Activated T-cell treated with anti-CD3 and anti-CD28 coated beads, Interleukin-2, amount 50 U/mL, for 72 hours (primary cell): Measurements from ENCODE around the gene TMPRSS11E. TPM values are rescaled to one million over a fixed set of nuclear protein-coding genes. Genes with fewer than 3 reads are reported as not detected.
"Not testable (repeated sequence)": the region's sequence is repeated elsewhere in the genome, so short reads cannot be mapped to it uniquely, and the experiment has no call there.

ENCODE experiments used
- ATAC-seq, 2 donors: fragments of 150-1000 bp; cut with Tn5 transposase; replicated peaks in 1 of 2; 2 replicates each; pipeline ENCODE4 v1.10.0; 2021; ENCODE audit warnings: moderate library complexity in 2 of 2, mild to moderate bottlenecking in 1 of 2
- DNase-seq, 2 donors: peaks; one replicate each; pipeline ENCODE4 v3.0.0; 2021 to 2022; ENCODE audit warnings: mixed read lengths in 1 of 2
- H3K27ac Mint-ChIP-seq: one replicate; pipeline ENCODE4 v1.8.0; 2022; ENCODE audit warnings: mild to moderate bottlenecking, moderate library complexity, mixed read lengths
- H3K27me3 Mint-ChIP-seq: one replicate; pipeline ENCODE4 v1.8.0; 2022; ENCODE audit warnings: low read depth, mixed read lengths
- H3K36me3 Mint-ChIP-seq, 2 donors: one replicate each; pipeline ENCODE4 v1.8.0; 2022; ENCODE audit warnings: mixed read lengths in 2 of 2, mild to moderate bottlenecking in 1 of 2; ENCODE audit not compliant: insufficient read depth in 2 of 2
- H3K4me1 Mint-ChIP-seq: one replicate; pipeline ENCODE4 v1.8.0; 2022; ENCODE audit warnings: low read depth, mixed read lengths
- H3K4me3 Mint-ChIP-seq, 2 donors: one replicate each; pipeline ENCODE4 v1.8.0; 2022; ENCODE audit warnings: mild to moderate bottlenecking in 2 of 2, mixed read lengths in 2 of 2, moderate library complexity in 2 of 2
- H3K9me3 Mint-ChIP-seq, 2 donors: one replicate each; pipeline ENCODE4 v1.8.0; 2022; ENCODE audit warnings: mixed read lengths in 2 of 2
- total RNA-seq, 2 donors: library from RNA; stranded (reverse); gene quantifications; one replicate each; pipeline ENCODE4 v1.2.3, GENCODE V29; 2022

Gene TMPRSS11E
- total RNA-seq, 2 donors from 2014 or later, result not detected

- DNase-seq (no peak), ATAC-seq (no peak)
- Mint-ChIP-seq H3K36me3 (no peaks in the 10 kb centered on the region), H3K4me1 (no peaks in the 10 kb centered on the region), H3K9me3 (no peaks in the 10 kb centered on the region), H3K27me3 (no peaks in the 10 kb centered on the region), H3K27ac (no peak overlapping the region), H3K4me3 (no peak overlapping the region)
These were observed 22.2 kb downstream of the TMPRSS11E start for GRCh38 chr4:68469482-68469881.

DNA sequence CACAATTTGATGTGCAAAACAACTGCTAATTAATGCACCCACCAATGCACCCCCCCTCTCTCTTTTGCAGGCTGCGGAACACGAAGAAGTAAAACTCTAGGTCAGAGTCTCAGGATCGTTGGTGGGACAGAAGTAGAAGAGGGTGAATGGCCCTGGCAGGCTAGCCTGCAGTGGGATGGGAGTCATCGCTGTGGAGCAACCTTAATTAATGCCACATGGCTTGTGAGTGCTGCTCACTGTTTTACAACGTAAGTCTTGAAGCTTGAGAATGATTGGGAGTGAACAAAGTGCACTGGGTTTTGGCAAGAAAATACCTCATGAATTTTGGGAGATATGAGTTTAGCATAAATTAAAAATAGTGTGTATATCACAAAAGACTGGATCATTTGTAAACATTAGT is 28.9 kb downstream of the TMPRSS11E start:
- Mint-ChIP-seq H3K27me3 (no peaks in the 10 kb centered on the region), H3K4me3 (no peak overlapping the region), H3K9me3 (peaks cover 0 to 2% of the 10 kb centered on the region in 2 donors), H3K36me3 (no peaks in the 10 kb centered on the region), H3K4me1 (no peaks in the 10 kb centered on the region), H3K27ac (no peak overlapping the region)
- no peak for DNase-seq
- no peak for ATAC-seq

GRCh38 chr4:68489338-68489737 is 42.1 kb downstream of the TMPRSS11E start:
- H3K27ac Mint-ChIP-seq, result no peak overlapping the region
- no peaks in the 10 kb centered on the region for H3K4me1 Mint-ChIP-seq
- H3K4me3 Mint-ChIP-seq, result no peak overlapping the region
- no peaks in the 10 kb centered on the region for H3K9me3 Mint-ChIP-seq
- H3K36me3 Mint-ChIP-seq, result no peaks in the 10 kb centered on the region
- no peak for ATAC-seq
- DNase-seq, result no peak
- no peaks in the 10 kb centered on the region for H3K27me3 Mint-ChIP-seq

GRCh38 chr4:68490826-68491457 is 43.7 kb downstream of the TMPRSS11E start:
- H3K9me3 Mint-ChIP-seq, result no peaks in the 10 kb centered on the region
- no peaks in the 10 kb centered on the region for H3K27me3 Mint-ChIP-seq
- no peak overlapping the region for H3K27ac Mint-ChIP-seq
- DNase-seq (no peak), ATAC-seq (no peak)
- H3K4me3 Mint-ChIP-seq, result no peak overlapping the region
- H3K36me3 Mint-ChIP-seq, result no peaks in the 10 kb centered on the region
- H3K4me1 Mint-ChIP-seq, result no peaks in the 10 kb centered on the region

GRCh38 chr4:68494688-68495087 is 47.4 kb downstream of the TMPRSS11E start:
- Mint-ChIP-seq H3K4me1 (no peaks in the 10 kb centered on the region), H3K36me3 (no peaks in the 10 kb centered on the region), H3K4me3 (no peak overlapping the region), H3K9me3 (no peaks in the 10 kb centered on the region), H3K27me3 (no peaks in the 10 kb centered on the region), H3K27ac (no peak overlapping the region)
- no peak for ATAC-seq
- DNase-seq, result no peak

DNA sequence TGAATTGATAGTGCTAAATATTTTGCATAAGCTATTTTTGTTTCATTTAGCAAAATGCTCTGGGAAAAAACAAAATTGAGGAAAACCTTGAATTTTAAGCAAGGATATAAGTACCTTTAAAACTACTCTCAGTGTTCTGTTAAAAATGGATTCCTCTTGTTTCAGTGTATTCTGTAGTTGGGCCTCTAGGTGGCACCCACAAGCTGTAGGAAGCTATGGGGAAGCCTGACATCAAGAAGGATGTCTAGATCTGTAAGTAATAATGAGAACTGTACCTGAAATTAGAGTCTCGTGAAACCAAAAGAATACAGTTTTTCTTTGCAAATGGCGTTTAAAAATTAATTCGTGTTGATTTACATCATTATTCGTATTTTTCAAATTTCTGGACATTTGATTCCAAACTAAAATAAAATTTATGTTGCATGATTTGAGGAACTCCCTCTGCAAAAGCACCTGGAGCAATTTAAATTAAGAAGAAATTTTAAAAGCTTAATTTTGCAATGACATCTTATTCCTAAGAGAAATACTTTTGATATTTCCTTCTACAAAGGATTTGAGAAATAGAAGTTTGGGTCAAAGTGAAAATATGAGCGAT is 51.2 kb downstream of the TMPRSS11E start:
- Mint-ChIP-seq H3K9me3 (no peaks in the 10 kb centered on the region), H3K27me3 (no peaks in the 10 kb centered on the region), H3K4me1 (no peaks in the 10 kb centered on the region), H3K36me3 (no peaks in the 10 kb centered on the region), H3K27ac (no peak overlapping the region), H3K4me3 (no peak overlapping the region)
- DNase-seq, result peak; percentile 61 to 63
- peak; percentile 71 to 74 for ATAC-seq

DNA sequence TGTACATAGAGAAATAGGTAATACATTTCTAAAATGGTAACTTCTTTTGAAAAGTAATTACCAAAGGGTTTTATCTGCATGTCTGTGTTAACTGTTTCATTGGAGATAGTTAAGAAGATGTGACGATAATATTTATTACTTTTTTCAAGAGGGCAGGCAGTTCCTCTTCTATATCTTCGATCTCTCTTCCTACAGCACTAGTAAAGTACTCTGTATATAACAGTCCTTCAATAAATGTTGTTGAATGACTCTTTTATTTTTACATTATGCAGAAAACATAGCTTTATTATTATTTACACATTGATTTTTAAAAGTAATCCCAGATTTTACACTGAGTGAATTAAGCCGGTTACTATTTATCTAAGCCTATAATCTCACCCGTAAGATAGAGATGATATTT is 51.8 kb downstream of the TMPRSS11E start:
- H3K27ac Mint-ChIP-seq, result no peak overlapping the region
- H3K4me3 Mint-ChIP-seq, result no peak overlapping the region
- DNase-seq (no peak), ATAC-seq (no peak)
- no peaks in the 10 kb centered on the region for H3K9me3 Mint-ChIP-seq
- no peaks in the 10 kb centered on the region for H3K27me3 Mint-ChIP-seq
- H3K4me1 Mint-ChIP-seq, result no peaks in the 10 kb centered on the region
- H3K36me3 Mint-ChIP-seq, result no peaks in the 10 kb centered on the region

GRCh38 chr4:68503462-68503861 is 56.2 kb downstream of the TMPRSS11E start:
- ATAC-seq, H3K27me3 Mint-ChIP-seq, H3K36me3 Mint-ChIP-seq, H3K4me3 Mint-ChIP-seq, H3K9me3 Mint-ChIP-seq, H3K27ac Mint-ChIP-seq, DNase-seq, H3K4me1 Mint-ChIP-seq: not testable (repeated sequence)

DNA sequence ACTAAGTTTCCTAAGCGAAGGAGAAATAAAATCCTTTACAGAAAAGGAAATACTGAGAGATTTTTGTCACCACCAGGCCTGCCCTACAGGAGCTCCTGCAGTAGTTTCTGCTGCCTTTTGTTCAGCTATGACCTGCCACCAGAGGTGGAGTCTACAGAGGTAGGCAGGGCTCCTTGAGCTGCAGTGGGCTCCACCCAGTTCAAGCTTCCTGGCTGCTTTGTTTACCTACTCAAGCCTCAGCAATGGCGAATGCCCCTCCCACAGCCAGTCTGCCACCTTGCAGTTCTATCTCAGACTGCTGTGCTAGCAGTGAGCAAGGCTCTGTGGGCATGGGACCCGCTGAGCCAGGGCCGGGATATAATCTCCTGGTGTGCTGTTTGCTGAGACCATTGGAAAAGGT is 57.6 kb downstream of the TMPRSS11E start:
- not testable (repeated sequence) for DNase-seq, H3K4me3 Mint-ChIP-seq, H3K27ac Mint-ChIP-seq, ATAC-seq, H3K9me3 Mint-ChIP-seq, H3K4me1 Mint-ChIP-seq, H3K36me3 Mint-ChIP-seq, H3K27me3 Mint-ChIP-seq

DNA sequence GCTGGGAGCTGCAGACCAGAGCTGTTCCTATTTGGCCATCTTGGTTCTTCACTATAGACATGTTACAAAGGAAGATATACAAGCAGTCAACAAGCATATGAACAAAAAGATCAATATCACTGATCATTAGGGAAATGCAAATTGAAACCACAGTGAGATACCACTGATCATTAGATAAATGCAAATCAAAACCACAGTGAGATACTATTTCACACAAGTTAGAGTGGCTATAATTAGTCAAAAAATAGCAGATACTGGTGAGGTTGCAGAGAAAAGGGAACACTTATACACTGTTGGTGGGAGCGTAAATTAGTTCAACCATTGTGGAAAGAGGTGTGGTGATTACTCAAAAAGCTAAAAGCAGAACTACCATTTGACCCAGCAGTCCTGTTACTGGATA is 58.2 kb downstream of the TMPRSS11E start:
- not testable (repeated sequence) for ATAC-seq, DNase-seq, H3K9me3 Mint-ChIP-seq, H3K4me1 Mint-ChIP-seq, H3K27ac Mint-ChIP-seq, H3K4me3 Mint-ChIP-seq, H3K27me3 Mint-ChIP-seq, H3K36me3 Mint-ChIP-seq

- no peak overlapping the region for H3K27ac Mint-ChIP-seq
- DNase-seq, result no peak
- no peaks in the 10 kb centered on the region for H3K9me3 Mint-ChIP-seq
- ATAC-seq, result no peak
- H3K4me1 Mint-ChIP-seq, result no peaks in the 10 kb centered on the region
- H3K36me3 Mint-ChIP-seq, result no peaks in the 10 kb centered on the region
- H3K27me3 Mint-ChIP-seq, result no peaks in the 10 kb centered on the region
- H3K4me3 Mint-ChIP-seq, result no peak overlapping the region
These were observed 71.6 kb downstream of the TMPRSS11E start for GRCh38 chr4:68518889-68519288.

DNA sequence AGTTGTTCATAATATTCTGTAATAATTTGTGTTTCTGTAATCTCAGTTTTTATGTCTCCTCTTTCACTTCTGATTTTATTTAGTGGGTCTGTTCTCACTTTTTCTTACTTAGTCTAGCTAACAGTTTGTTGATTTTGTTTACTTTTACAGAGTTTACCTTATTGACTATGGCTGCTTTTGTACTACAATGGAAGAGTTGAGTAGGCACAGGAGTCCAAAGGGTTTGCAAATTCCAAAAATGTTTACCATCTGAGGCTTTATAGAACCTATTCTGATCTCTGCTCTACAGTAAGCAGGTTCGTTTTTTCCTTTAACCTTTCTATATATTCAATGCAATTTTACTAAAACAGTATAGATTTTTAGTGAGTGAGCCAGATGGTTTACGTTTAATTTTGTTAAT is 73.7 kb downstream of the TMPRSS11E start:
- ATAC-seq, result no peak
- Mint-ChIP-seq H3K9me3 (no peaks in the 10 kb centered on the region), H3K27me3 (no peaks in the 10 kb centered on the region), H3K36me3 (no peaks in the 10 kb centered on the region), H3K4me3 (no peak overlapping the region), H3K27ac (no peak overlapping the region), H3K4me1 (no peaks in the 10 kb centered on the region)
- DNase-seq, result no peak

- H3K36me3 Mint-ChIP-seq, H3K4me3 Mint-ChIP-seq, H3K27me3 Mint-ChIP-seq, H3K27ac Mint-ChIP-seq, H3K4me1 Mint-ChIP-seq, DNase-seq, H3K9me3 Mint-ChIP-seq, ATAC-seq: not testable (repeated sequence)
These were observed 75.0 kb downstream of the TMPRSS11E start for GRCh38 chr4:68522232-68522631.

GRCh38 chr4:68535974-68536373 is 88.7 kb downstream of the TMPRSS11E start:
- H3K4me3 Mint-ChIP-seq, result no peak overlapping the region
- H3K9me3 Mint-ChIP-seq, result peaks cover 0 to 6% of the 10 kb centered on the region in 2 donors
- H3K36me3 Mint-ChIP-seq, result no peaks in the 10 kb centered on the region
- H3K27ac Mint-ChIP-seq, result no peak overlapping the region
- no peaks in the 10 kb centered on the region for H3K27me3 Mint-ChIP-seq
- ATAC-seq (no peak), DNase-seq (no peak)
- no peaks in the 10 kb centered on the region for H3K4me1 Mint-ChIP-seq
